ENCODE results near the gene CDK14.

DNA sequence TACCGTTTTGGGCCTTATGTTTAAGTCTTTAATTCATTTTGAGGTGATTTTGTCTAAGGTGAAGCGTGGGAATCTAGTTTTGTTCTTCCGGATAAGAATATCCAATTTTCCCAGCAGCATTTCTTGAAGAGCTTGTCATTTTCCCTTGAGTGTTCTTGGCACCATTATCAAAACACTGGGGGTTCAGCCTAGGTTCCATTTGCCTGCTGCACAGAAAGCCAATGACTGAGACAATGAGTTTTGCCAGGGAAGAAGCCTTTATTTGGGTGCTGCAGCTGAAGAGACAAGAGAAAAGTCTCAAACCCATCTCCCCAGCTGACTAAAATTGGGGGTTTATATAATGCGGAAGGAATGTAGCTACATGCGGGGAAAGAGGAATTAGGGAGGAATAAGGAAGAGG, 380.9 kb downstream of the CDK14 start:
- TF ChIP-seq, protein P1, sequence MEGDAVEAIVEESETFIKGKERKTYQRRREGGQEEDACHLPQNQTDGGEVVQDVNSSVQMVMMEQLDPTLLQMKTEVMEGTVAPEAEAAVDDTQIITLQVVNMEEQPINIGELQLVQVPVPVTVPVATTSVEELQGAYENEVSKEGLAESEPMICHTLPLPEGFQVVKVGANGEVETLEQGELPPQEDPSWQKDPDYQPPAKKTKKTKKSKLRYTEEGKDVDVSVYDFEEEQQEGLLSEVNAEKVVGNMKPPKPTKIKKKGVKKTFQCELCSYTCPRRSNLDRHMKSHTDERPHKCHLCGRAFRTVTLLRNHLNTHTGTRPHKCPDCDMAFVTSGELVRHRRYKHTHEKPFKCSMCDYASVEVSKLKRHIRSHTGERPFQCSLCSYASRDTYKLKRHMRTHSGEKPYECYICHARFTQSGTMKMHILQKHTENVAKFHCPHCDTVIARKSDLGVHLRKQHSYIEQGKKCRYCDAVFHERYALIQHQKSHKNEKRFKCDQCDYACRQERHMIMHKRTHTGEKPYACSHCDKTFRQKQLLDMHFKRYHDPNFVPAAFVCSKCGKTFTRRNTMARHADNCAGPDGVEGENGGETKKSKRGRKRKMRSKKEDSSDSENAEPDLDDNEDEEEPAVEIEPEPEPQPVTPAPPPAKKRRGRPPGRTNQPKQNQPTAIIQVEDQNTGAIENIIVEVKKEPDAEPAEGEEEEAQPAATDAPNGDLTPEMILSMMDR (IDR thresholded peaks at IDR 0.05; ENCODE audit: borderline replicate concordance, extremely low read depth, low read length, poor library complexity, severe bottlenecking) = no peak
- TF ChIP-seq EZH2 (IDR thresholded peaks at IDR 0.05; ENCODE audit: borderline replicate concordance, low read depth, low read length, severe bottlenecking) = no peak

All from DND-41 (cell line).